HG03558 (cell line): Measurements from ENCODE around the gene RFC5.
"Not testable (repeated sequence)": the region's sequence is repeated elsewhere in the genome, so short reads cannot be mapped to it uniquely, and the experiment has no call there.

ENCODE experiments used
- ATAC-seq: cut with Tn5 transposase; IDR thresholded peaks from one replicate; pipeline ENCODE4 v1.9.1; 2021; ENCODE audit warnings: moderate number of reproducible peaks; ENCODE audit not compliant: unreplicated experiment; ENCODE audit errors: extremely low read depth

Gene RFC5

GRCh38 chr12:118013283-118013682 is 3.2 kb upstream of the RFC5 start:
- no peak for ATAC-seq

DNA sequence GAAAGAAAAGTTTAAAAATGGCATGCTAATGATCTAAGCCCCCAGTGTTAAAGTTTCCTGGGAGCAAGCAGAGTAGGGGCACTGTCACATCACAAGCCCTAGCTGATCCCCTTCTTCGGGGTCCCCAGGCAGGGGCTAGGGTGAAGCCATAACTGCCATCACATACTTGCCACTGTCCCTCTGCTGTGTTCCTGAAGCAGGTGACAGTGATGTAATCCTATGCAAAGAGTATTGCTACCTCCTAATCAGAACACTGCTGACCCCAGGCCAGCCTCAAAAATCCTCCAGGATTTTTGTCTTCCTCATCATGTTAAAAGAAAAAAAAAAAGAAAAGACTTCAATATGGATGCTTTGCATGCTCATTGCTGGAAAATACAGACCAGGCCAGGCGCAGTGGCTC is 1.2 kb upstream of the RFC5 start:
- ATAC-seq, result no peak

- no peak for ATAC-seq
Observed at GRCh38 chr12:118015944-118016343, 559 bp upstream of the RFC5 start.

GRCh38 chr12:118017926-118018325 is 1.4 kb downstream of the RFC5 start:
- ATAC-seq, result no peak

DNA sequence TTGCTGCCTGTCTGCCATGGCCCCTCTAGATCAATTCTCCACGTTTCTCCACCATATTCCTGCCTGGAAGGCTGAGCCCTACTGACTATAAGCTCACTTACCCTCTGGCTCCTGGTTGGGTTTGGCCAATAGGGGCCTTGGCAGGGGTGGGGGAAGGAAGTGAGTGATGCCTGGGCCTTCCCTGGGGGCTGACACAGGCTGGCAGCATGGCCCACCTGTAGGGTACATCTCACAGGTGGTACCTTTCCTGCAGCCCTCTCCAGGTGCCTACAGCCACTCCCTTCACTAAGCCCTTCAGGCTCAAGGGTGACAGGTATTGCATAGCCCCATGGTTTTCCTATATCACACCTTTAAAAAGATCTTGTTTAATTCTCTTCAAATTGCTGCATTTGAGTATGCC is 3.5 kb downstream of the RFC5 start:
- no peak for ATAC-seq

DNA sequence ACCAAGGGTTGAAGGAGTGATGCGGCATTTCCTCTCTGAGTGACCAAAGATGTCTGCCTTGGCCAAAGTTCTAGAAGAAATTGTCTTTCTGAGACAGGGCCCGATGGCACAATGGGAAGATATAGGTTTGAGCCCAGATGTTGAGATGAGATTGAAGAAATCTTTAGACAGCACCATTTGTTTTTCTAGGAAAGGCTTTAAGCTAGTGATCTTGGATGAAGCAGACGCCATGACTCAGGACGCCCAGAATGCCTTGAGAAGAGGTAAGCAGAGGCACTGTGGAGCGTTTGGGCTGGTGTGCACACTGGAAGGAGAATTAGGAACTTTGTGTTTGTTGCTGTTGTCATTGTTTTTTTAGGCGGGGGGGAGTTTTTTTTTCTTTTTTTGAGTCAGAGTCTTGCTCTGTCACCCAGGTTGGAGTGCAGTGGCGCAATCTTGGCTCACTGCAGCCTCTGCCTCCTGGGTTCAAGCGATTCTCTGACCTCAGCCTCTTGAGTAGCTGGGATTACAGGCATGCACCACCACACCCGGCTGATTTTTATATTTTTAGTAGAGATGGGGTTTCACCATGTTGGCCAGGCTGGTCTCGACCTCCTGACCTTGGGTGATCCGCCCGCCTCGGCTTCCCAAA is 5.7 kb downstream of the RFC5 start:
- not testable (repeated sequence) for ATAC-seq

GRCh38 chr12:118022728-118023109 is 6.2 kb downstream of the RFC5 start:
- ATAC-seq, result no peak

GRCh38 chr12:118023301-118023860 is 6.9 kb downstream of the RFC5 start:
- no peak for ATAC-seq

DNA sequence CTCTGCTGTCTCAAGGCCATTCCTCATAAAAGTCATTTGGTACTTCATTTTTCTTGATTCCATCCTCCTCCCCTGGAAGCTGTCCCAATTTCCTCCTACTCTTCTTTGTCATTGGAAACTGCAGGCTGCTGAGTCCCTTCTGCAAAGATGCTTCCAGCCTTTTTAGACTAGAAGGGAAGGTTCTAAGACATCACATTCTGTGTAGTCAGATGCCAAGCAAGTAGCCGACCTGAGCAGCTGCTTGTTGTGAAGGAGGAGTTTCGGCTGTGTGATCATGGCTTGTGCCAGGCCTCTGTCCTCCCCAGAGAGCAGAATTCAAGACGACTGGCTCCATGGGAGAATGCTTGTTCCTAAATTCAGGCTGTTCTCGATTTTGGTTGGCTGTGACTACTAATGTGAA is 8.7 kb downstream of the RFC5 start:
- no peak for ATAC-seq

DNA sequence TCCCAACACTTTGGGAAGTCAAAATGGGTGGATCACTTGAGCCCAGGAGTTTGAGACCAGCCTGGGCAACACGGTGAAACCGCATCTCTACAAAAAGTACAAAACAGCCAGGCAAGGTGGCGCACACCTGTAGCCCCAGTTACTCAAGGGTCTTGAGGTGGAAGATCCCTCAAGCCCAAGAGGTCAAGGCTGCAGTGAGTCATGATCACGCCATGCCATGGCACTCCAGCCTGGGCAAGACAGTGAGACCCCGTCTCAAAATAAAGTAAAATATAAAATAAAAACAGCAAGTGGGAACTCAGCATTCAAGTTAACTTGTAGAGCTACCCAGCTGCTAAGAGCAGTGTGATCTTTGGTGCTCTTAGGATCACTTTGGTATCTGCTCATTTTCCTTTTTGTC is 12.7 kb downstream of the RFC5 start:
- no peak for ATAC-seq

DNA sequence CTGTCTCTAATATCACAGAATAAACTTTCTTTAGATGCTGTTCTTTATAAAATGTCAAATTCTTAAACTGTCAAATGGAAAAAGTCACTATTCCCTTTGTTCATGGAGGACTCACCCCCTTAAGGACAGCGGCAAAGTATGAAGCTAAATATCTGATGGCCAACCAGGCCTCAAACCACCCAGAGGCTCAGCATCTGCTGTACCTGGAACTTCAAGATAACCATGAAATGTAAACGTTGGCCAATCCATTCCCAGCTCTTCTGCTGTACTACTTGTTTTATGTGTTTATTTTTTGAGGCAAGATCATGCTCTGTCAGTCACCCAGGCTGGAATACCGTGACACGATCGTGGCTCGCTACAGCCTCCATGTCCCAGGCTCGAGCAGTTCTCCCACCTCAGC is 15.7 kb downstream of the RFC5 start:
- ATAC-seq, result no peak

DNA sequence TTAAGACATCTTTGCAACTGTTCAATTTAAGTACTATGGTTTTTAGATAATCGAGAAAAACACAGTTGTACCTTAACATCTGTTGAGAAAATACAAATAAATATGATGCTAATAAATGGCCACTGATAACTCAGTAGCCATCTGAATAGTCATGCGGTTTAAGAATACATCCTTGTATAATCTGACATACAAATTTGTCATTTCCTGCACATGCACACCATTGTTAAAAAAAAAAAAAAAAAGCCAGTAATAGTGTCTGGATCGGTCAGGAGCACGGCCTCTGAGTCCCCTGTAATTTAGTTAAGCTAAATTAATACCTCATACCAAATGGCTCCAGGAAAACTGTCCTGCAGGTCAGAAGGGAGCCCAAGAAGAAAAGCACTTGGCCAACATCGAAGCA is 16.8 kb downstream of the RFC5 start:
- no peak for ATAC-seq

DNA sequence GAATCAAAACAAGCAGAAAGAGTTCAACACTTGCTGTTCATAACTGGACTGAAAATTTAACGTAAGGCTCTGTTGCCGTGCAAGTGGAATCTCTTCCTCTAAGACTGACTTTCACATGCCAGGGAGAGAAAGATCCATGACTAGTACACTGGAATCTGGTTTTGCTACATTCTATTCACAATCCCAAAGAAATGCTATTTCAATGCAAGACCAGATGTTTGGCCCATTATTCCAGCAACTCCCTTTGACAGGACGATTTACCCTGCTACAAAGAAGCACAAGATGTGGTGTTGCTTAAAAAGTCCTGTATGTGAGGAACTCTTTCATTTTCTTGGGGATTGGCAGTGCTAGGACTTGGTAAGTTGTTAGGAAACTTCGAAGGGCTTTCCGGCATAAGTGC is 17.4 kb downstream of the RFC5 start:
- ATAC-seq, result no peak

DNA sequence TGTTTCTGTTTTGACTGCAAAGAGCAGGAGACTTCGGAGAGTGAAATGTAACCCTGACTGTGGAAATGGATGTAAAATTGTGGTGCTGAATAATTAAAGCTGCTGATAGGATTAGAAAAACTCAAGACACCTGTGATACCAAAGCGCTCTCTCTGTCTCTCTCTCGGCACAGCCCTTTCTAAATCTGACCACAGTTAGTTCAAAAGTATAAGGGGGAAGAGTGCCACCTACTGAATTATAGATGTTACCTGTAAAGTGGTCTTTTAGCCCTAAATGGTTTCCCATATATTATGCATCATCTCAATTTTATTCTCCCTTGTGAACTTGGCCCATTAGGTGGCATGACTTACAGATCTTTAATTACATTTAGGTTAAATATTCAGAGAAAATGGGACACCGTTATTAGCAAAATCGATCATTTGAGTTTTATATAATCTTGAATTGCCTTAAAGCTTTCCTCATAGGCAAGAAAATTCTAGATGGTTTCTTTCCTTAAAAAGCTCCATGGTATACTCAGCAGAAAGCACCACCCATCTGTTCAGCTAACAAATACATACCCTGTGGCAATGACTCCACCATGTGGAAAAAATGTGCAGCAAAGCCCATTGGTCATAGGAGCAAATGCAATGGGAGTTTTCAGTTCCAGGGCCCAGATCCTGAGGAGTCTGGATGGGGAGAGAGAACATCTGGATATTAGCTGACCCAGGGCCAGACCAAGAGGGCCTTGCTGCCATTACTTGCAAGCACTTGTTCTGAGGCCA is 18.1 kb downstream of the RFC5 start:
- no peak for ATAC-seq

DNA sequence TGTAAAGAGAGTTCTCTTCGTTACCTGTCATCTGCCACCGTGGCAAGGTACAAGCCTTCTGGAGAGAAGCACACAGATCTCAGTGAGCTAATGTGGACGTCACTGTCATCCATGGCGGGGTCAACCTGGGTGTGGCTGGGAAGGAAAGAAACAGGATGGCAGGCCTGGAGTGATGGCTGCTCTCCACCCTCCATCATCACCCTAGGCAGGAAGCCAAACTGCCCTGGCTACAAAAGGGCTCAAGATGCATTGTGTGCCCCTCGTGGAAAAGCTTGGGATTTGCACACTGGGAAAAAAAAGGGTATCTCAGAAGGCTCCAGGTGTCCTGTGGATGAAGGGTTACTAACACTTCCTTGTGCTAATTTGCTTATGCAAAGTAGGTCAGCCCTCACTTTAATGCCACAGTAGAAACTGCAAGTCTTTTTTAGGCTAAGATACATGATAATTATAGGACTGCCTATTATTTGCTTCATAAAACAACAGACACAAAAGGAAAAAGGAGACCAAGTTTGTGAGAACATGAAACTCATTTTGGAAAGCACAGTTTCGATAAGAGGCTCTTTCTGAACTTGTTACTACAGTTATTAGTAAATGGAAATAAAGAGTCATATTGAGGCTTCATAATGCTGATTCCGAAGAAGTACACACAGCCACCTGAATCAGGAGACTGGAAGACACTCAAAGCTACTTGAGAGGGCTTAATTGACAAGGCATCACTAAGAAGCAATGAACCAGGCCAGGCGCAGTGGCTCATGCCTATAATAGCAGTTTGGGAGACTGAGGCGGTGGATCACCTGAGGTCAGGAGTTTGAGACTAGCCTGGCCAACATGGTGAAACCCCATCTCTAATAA is 18.9 kb downstream of the RFC5 start:
- ATAC-seq, result peak; percentile 81

DNA sequence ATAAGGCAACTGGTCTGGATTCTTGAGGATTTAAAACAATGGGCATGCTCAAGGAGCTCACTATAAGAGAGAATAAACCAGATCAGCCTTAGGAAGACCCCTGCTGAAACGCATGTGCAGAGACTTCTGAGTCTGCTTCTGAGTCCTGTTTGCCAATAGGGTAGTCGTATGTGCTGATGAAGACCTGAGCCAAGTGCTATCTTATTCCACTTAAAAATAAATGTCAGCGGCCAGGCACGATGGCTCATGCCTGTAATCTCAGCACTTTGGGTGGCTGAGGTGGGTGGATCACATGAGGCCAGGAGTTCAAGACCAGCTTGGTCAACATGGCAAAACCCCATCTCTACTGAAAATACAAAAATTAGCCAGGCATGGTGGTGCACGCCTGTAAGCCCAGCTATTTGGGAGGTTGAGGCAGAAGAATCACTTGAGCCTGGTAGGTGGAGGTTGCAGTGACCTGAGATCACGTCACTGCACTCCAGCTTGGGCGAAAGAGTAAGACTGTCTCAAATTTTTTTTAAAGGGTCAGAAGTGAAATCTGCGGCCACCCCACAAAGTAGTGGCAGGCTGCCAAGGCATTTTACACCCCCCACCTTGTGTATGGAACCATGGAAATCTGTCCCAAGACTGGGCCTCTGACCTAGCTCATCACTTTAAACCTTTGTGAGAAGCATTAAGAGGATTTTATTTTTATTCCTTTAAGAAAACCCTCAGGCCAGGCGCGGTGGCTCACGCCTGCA is 20.3 kb downstream of the RFC5 start:
- no peak for ATAC-seq

DNA sequence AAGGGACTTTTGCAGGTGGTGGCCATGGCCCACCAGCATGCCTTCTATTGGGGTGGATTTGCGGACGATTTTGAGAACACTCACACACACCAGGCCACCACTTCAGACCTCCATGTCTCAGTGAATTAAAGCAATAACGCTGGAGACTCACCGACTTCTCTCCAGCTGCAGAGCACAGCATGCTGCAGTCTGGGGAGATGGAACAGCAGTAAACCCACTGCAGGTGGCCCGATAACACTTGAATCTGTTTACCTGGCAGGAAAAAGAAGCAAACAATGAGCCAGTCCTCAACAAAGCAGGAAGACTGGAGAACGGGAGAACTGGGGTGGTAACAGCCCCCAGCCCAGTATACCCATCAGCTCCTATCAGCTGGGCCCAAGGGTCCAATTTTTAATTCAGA is 21.6 kb downstream of the RFC5 start:
- ATAC-seq, result no peak

GRCh38 chr12:118042091-118042490 is 25.6 kb downstream of the RFC5 start:
- no peak for ATAC-seq

DNA sequence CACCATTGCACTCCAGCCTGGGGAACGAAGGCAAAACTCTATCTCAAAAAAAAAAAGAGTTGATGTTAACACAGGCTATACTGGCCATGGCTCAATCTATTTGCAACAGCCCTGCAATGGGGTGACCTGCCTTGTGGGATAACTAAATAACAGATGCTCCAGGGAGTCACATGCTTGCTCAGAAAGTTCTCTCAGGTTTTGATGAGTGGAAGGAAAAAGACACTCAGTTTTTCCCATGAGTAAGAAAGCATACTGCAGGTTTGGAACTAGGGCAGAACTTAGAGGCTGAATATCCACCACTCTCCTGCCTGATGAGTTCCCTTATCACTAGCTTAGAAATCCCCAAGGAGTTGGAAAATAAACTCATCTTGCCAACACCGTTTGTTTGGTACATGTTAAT is 27.6 kb downstream of the RFC5 start:
- ATAC-seq, result no peak

DNA sequence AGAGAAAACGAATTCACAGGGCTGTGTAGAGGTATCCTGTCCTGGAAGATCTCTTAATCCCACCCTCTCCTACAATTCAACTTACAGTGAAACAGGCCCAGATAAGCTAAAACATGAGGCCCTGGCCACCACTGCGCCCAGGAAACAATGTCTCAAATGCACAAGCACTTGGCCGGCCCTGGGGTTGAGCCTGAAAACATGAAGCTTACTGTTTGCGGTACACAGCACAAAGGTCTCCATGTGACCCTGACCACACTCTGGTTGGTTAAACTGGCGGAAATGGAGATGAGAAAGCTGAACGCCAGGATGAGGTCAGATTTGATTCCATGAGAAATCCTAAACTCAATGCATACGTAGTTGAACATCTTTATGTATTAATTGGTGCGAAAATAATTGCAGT is 28.1 kb downstream of the RFC5 start:
- no peak for ATAC-seq
